22Rv1 (cell line): Measurements from ENCODE around the gene AGO3.

Experiments used
- H3K27ac ChIP-seq: fragments of 450-650 bp; 2 replicates; pipeline ENCODE4 v1.5.1; 2017
- ZFX ChIP-seq: fragments of 450-650 bp; IDR thresholded peaks from 2 replicates; pipeline ENCODE4 v1.6.1; 2017; ENCODE audit warnings: antibody characterized with exemption, borderline replicate concordance
- TF ChIP-seq, protein P1 (sequence below): fragments of 450-650 bp; IDR thresholded peaks from 2 replicates; pipeline ENCODE4 v1.5.1; 2017; ENCODE audit warnings: mild to moderate bottlenecking

Gene AGO3

DNA sequence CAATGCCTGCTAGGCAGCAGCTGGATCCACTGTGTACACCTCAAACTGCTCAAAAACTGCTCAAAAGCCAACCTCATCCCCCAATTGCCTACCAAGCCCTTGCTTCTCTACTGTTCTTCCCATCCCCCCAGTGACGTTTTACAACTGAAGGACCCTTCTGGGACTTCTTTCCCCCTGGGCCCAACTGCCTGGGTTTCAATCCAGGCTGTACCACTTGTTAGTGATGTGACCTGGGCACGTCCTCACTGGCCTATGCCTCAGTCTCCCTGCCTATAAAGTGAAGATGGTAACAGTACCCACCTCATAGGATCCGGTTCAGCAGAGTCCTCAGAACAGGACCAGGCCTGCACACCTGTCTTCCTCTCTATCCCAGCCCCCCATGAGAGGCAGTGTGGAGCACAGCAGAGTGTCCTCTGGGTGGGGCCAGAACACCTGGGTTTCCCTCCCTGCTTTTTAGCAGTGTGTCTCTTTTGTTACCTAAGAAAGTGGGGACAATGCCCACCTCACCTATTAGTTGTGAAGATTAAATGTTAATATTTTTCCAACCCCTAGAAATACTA lies 151.1 kb downstream of the AGO3 start:
- no peak overlapping the region for H3K27ac ChIP-seq
- no peak for TF ChIP-seq ZFX
- TF ChIP-seq, protein P1, sequence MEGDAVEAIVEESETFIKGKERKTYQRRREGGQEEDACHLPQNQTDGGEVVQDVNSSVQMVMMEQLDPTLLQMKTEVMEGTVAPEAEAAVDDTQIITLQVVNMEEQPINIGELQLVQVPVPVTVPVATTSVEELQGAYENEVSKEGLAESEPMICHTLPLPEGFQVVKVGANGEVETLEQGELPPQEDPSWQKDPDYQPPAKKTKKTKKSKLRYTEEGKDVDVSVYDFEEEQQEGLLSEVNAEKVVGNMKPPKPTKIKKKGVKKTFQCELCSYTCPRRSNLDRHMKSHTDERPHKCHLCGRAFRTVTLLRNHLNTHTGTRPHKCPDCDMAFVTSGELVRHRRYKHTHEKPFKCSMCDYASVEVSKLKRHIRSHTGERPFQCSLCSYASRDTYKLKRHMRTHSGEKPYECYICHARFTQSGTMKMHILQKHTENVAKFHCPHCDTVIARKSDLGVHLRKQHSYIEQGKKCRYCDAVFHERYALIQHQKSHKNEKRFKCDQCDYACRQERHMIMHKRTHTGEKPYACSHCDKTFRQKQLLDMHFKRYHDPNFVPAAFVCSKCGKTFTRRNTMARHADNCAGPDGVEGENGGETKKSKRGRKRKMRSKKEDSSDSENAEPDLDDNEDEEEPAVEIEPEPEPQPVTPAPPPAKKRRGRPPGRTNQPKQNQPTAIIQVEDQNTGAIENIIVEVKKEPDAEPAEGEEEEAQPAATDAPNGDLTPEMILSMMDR: no peak

DNA sequence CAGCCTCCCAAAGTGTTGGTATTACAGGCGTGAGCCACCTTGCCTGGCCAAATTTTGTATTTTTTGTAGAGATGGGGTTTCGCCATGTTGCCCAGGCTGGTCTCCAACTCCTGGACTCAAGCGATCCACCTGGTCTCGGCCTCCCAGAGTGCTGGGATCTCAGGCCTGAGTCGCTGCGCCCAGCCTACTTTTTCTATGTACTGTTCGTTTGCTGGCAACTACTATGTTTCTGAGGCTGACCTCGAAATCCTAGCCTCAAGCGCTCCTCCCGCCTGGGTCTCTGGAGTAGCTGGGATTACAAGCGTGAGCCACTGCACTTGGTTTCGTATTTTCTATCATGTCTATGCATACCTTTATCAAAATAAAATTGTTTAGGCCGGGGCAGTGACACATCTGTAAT lies 152.3 kb downstream of the AGO3 start:
- TF ChIP-seq, protein P1: no peak
- no peak for TF ChIP-seq ZFX
- H3K27ac ChIP-seq: no peak overlapping the region

DNA sequence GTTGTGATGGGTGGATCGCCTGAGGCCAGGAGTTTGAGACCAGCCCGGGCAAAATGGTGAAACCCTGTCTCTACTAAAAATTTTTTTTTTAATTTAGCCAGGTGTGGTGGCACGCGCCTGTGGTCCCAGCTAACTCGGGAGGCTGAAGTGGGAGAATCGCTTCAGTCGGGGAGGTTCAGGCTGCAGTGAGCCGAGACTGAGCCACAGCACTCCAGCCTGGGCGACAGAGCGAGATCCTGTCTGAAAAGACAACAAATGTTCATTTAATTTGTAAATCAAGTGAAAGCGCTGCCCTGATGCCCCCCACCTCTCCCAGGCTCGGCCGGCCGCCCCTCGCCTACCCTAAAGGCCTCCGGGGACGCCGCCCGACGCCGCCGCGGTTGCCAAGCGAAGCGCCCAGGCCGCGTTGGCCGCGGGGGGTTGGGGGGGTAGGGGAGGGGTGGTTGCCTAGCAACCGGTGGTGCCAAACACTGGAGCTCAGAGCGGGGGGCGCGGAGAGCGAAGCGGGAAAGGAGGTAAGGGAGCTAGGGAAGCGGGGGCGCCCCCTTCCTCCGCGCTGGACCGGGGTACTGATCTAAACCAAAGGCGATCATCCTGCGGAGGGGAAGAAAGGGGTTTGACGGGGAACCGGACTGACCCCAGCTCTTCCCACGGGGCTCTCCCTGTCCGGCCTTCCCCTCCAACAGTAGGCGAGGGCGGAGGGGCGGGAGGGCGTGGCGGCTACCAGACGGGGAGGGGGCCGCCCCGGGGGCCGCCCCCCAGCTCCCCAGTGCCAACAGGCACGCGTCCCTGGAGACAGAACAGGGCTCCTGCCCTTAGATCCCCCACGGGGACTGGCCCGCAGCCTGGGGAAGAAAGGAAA lies 153.0 kb downstream of the AGO3 start, which contains the start of gene TEKT2:
Gene TEKT2 (plus strand): TSS at position 460 of the 862 bp plus-strand sequence. CDS start 828 bp downstream, outside the sequence.
- no peak within 1 kb of the TSS for H3K27ac ChIP-seq
- no peak for TF ChIP-seq ZFX
- TF ChIP-seq, protein P1: no peak

DNA sequence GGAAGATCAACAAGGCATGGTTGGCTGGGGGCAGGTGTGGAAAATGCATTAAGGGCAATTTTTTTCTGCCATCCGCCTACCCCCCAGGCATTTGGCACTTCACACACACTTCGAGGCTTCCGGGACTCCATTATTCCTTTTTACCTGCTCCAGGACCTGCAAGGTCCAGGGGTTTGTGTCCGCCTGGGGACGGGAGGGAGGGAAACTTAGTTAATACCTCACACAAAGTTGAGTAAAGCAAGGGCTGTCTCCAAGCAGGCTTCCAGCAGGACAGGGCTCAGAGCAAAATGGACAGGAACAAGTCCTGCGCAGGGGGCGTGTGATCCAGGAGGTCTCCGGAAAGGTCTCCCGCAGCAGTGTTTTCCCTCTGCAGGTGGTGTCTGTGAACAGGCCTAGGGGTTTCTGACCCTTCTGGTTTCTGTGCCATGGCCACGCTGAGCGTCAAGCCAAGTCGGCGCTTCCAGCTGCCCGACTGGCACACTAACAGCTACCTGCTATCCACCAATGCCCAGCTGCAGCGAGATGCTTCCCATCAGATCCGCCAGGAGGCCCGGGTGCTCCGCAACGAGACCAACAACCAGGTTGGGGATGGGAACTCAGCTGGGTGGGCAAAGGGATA lies 153.7 kb downstream of the AGO3 start:
- TF ChIP-seq, protein P1: no peak
- TF ChIP-seq ZFX: no peak
- H3K27ac ChIP-seq: no peak overlapping the region

DNA sequence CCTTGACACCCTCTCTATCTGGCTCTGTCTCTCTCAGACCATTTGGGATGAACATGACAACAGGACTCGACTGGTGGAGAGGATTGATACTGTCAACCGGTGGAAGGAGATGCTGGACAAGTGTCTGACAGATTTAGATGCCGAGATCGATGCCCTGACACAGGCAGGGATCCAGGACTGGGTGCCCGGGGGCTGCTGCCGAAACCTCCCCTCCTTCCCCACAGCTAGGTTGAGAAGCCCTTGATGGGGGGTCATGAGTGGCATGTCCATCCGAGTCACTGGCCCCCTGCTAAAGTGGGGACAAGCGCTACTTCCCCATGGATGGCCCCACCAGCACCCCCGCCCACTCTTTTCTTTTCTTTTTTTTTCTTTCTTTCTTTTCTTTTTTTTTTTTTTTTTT lies 154.2 kb downstream of the AGO3 start:
- H3K27ac ChIP-seq: no peak overlapping the region
- TF ChIP-seq, protein P1: no peak

DNA sequence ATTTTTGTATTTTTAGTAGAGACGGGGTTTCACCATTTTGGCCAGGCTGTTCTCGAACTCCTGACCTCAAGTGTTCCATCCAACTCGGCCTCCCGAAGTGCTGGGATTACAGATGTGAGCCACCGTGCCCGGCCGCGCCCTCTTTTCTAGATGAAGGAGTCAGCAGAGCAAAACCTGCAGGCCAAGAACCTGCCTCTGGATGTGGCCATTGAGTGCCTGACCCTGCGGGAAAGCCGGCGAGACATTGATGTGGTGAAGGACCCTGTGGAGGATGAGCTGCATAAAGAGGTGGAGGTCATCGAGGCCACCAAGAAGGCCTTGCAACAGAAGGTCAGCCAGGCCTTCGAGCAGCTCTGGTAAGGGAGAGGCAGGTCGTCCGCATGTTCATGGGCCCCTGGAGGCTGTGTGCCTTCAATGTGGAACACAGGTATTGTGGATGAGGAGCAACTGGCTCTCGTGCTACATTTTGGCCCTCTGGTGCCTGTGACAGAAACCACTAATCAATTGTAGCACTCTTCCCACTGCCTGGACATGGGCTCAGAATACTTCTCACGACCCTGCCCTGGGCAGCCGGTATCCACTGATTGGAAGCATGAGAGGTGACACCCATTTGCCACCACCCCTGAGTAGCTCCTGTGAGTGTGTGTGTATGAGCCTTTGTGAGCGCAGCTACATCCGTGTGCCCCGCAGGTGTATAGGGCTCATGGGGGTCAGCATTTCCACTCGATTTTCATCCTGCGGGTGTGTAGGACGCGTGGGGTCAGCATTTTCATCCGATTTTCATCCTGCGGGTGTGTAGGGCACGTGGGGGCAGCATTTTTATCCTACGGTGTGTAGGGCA lies 155.0 kb downstream of the AGO3 start:
- H3K27ac ChIP-seq: no peak overlapping the region
- TF ChIP-seq, protein P1: no peak
- no peak for TF ChIP-seq ZFX
